ENCODE data around the gene OR9A2.

The OR9A2 gene, protein sequence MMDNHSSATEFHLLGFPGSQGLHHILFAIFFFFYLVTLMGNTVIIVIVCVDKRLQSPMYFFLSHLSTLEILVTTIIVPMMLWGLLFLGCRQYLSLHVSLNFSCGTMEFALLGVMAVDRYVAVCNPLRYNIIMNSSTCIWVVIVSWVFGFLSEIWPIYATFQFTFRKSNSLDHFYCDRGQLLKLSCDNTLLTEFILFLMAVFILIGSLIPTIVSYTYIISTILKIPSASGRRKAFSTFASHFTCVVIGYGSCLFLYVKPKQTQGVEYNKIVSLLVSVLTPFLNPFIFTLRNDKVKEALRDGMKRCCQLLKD

GRCh38 chr7:143027032-143027431 lies at the start of gene OR9A2:
TSS of gene OR9A2 (minus strand) at chr7:143027132. CDS start at chr7:143027132, 0 bp downstream.
- DNase-seq (ENCODE audit: low spot score), result no peak

DNA sequence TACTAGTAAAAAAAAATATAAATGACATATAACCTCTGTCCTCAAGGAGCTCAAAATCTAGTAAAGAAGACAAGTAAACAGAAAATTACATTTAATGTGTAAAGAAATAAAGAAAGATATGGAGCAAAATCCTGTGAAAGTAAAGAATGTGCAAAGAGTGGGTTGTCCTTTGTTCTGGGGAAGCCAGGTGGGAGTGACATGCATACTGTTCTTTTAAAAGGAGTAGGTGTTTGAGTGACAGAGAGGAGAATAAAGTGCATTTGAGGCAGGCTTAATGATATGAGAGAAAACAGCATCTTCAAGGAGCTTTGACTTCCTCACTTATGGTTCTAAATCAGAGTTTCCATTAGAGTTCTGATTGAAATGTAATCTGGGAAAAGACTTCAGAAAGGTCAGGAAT lies 47.2 kb upstream of the OR9A2 start:
- DNase-seq (ENCODE audit: low spot score), result no peak

DNA sequence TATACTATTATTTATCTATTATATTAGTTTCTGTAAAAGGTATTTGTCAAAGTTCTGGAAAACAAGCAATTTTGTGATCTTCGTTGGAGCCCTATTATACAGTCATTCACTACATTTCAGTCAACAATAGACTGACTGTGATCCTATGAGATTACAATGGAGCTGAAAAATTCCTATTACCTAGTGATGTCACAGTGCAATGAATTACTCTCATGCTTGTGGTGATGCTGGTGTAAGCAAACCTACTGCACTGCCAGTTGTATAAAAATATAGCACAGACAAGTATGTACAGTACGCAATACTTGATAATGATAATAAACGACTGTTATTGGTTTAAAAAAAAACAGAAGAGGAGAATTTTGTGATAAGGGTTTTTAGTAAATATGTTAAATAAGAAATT lies 46.6 kb upstream of the OR9A2 start:
- DNase-seq (ENCODE audit: low spot score), result no peak

GRCh38 chr7:143069912-143070500 lies 43.1 kb upstream of the OR9A2 start:
- no peak for DNase-seq (ENCODE audit: low spot score)

GRCh38 chr7:143068446-143068845 lies 41.5 kb upstream of the OR9A2 start:
- DNase-seq (ENCODE audit: low spot score), result no peak

GRCh38 chr7:143063741-143064140 lies 36.8 kb upstream of the OR9A2 start:
- DNase-seq (ENCODE audit: low spot score), result no peak

DNA sequence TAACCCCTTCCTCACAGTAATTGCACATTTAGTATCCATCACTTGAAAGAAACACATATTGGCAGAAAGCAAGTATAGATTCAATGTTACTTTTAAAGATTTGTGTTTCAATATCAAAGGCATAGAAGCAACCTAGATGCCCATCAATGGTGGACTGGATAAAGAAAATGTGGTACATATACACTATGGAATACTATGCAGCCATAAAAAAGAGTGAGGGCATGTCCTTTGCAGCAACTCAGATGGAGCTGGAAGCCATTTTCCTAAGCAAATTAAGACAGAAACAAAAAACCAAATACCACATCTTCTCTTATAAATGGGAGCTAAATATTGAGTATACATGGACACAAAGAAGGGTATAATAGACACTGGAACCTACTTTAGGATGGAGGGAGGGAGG lies 28.8 kb upstream of the OR9A2 start:
- no peak for DNase-seq (ENCODE audit: low spot score)

- DNase-seq (ENCODE audit: low spot score), result no peak
Observed at GRCh38 chr7:143054621-143055020, 27.7 kb upstream of the OR9A2 start.

DNA sequence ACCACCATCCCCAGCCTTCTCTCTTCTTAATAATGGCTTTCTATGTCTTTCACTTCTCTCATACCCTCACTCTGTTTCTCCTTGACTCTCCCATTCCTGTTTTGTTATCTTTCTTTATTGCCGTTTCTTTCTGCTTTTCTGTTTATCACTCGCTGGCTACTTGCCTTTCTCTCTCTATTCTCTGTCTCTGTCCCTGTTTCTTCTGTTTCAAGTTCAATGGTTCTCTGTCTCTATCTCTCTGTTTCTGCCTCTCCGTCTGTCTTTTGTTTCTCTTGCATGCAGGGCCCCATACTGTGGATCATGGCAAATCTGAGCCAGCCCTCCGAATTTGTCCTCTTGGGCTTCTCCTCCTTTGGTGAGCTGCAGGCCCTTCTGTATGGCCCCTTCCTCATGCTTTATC lies 25.1 kb upstream of the OR9A2 start, which contains the start of gene OR6V1:
Gene OR6V1 (plus strand): TSS at position 301 of the 400 bp plus-strand sequence. CDS start 0 bp downstream, at position 301.
- DNase-seq (ENCODE audit: low spot score), result no peak

- DNase-seq (ENCODE audit: low spot score), result no peak
Observed at GRCh38 chr7:143050931-143051330, 24.0 kb upstream of the OR9A2 start.

GRCh38 chr7:143049362-143049761 lies 22.4 kb upstream of the OR9A2 start:
- DNase-seq (ENCODE audit: low spot score), result no peak

- DNase-seq (ENCODE audit: low spot score), result no peak
Observed at GRCh38 chr7:143048827-143049226, 21.9 kb upstream of the OR9A2 start.

DNA sequence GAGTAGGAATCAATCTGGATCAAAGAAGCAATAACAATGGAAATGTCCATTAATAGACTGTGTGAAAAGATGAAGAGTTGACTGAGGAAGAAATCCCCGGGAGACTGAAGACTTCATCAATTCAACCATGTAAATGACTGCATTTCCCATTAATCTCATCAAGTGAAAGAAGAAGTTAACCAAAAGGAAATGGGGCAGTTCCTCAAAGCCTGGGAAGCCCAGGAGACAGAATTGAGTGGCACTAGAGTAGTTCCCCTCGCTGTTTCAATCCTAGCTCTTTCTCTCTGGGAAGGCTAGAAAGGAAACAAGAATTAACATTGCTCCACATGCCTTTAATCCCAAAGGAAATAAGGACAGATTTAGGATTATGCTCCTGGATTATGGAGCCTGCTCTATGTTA lies 20.4 kb upstream of the OR9A2 start:
- DNase-seq (ENCODE audit: low spot score), result no peak

DNA sequence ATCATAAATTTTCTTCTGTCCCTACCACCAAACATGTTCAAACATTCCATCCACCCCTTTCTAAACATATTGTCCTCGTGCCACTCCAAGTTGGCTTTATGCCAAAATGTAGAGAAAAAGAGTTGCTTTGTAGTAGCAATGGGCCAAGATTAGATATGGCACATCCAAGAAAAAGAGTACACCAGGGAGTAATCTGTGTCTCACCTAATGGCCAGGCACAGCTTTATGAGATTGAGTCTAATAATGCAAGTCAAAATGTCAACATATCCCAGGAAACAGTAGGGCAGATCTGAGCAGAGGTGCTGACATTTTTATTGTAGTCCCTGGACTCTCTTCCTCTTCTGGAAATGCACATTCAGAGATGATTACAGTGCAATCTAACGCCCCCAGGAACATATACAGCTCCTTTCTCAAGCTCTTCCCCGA lies 19.5 kb upstream of the OR9A2 start:
- no peak for DNase-seq (ENCODE audit: low spot score)

DNA sequence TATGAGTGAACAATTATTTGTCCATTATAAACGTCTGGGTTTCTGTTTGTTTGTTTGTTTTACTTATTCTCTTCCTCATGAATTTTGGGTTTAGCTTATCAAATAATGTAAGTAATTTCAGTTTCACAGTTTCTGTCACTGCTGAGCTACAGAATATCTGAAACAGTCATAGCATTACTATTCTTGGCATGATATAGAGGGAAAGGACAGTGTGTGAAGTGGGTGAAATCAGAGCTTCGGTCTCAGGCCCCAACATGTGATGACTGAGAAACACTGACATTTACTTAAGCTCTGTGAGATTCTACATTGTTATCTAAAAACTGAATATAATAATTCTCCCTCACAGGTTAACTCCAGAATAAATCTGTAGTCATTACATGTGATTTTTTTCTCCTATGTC lies 16.5 kb upstream of the OR9A2 start:
- no peak for DNase-seq (ENCODE audit: low spot score)

- DNase-seq (ENCODE audit: low spot score), result peak; percentile 27
Observed at GRCh38 chr7:143042790-143043271, 15.9 kb upstream of the OR9A2 start.

DNA sequence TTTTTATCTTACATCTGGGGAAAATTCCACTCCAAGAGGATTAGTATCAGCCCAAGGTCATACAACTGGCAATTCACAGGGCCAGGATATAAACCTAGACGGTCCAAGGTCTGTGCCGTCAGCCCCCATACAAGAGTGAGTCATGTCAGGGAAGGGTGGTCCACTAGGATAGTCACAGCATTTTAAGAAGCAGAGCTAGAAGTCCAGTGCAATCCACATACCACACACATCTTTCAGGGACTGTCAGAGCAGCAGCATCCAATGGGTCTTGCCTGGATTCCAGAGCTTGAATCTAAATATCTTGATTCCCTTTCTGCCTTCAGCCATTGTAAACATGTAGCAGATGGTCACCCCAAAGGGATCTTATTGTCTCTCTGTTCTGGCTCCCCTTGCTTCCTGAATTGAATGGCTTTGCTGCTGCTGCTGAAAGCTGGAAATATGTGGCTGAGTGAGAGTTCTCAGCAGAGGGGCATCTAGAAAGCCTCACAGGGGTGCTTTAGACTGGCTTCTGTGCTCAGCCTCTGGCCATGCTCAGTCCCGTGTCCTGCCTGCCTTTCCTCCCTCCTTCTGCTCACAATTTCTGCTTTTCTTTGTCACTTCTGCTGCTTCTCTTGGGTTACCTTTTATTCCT lies 15.3 kb upstream of the OR9A2 start:
- no peak for DNase-seq (ENCODE audit: low spot score)

DNA sequence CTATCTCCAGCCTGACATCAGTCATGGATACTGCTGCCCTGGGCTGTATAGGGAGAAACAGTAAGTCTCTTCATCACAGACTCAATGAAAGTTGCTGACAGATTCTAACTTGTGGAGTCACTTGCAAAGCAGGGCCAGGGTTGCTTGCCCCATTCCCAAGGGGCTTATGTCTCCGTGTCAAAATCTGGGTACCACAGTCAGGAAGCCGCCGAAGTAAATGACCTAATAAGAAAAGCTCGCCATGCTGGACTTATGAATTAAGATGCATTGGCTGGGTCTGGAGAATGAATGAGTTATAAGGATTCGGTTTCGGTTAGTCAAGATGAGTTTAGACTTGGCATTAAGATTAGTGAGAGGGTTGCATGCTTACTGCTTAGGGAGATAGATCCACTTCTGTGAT lies 14.4 kb upstream of the OR9A2 start:
- DNase-seq (ENCODE audit: low spot score), result no peak

DNA sequence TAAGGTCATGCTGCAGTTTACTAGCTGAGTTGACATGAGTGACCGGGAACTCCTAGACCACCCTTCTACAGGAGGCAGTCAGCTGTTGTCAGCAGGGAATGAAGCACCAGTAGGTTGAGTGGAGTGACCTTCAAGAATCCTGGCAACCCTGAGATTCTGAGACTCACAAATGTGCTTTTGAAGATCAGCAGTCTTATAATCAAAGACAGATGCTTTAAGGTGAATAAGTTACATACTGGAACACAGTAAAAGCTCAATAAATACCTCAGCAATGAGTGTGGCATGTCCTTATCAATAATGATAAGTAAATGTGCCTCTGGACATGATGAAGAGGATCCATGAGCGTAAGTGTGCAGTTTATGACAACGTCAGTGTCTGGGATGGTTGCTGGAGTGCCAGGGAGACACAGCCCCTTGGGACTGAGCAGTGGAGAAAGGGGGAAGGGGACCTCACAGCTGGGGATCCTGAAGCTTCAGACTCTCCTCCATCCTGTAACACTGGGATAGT lies 13.3 kb upstream of the OR9A2 start:
- no peak for DNase-seq (ENCODE audit: low spot score)

GRCh38 chr7:143038635-143039034 lies 11.7 kb upstream of the OR9A2 start:
- DNase-seq (ENCODE audit: low spot score), result no peak

GRCh38 chr7:143027683-143028082 lies 751 bp upstream of the OR9A2 start:
- no peak for DNase-seq (ENCODE audit: low spot score)

GRCh38 chr7:143025371-143025770 lies 1.6 kb downstream of the OR9A2 start:
- no peak for DNase-seq (ENCODE audit: low spot score)

DNA sequence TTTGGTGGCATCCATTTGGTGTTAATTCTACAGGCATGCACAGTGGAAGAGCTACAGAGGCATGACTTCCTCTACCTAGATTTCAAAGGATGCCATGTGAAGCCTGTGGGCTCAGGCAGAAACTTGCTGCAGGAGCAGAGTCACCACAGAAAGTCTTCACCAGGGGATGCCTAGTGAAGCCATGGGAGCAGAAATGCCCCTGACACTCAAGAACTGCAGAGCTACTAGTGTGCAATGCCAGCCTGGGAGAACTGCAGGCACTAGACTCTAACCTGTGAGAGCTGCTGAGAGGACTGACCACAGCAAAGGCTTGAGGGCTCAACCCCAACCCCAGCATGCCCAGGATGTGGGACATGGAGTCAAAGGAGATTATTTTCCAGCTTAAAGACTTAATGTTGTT lies 3.9 kb downstream of the OR9A2 start:
- DNase-seq (ENCODE audit: low spot score), result no peak

All from GM03348 (cell line).